SK-N-SH (cell line): ENCODE data around the gene FAM184B. TPM values are rescaled to one million over a fixed set of nuclear protein-coding genes. Genes with fewer than 3 reads are reported as not detected.

Source experiments
- CTCF ChIA-PET: fragments of 300-600, 350-600 bp; formaldehyde crosslinking; extraction: SDS; loops from one replicate; lab custom pipeline; 2021; lab: Yijun Ruan, JAX
- POLR2A ChIA-PET: fragments of 350-600 bp; sonication (Branson Sonifier 250); formaldehyde crosslinking; extraction: SDS; loops from one replicate; lab custom pipeline; 2020; ENCODE audit warnings: antibody characterized with exemption, inconsistent platforms; lab: Yijun Ruan, JAX
- DNase-seq: peaks from one replicate; pipeline ENCODE4 v3.0.0; 2012
- H2AFZ ChIP-seq: fragments of 200-600 bp; sonication (generic); 2 replicates; pipeline ENCODE4 v1.8.1; 2016; ENCODE audit warnings: antibody characterized with exemption, mild to moderate bottlenecking, low read depth
- H3F3A ChIP-seq: fragments of 200-600 bp; sonication (generic); replicated peaks from 2 replicates; pipeline ENCODE3; 2016; ENCODE audit warnings: antibody characterized with exemption, mild to moderate bottlenecking; ENCODE audit not compliant: insufficient read depth
- H3K27ac ChIP-seq, 2 experiments: fragments of 200-500 bp in 1 of 2; fragments of 200-600 bp in 1 of 2; sonication (Bioruptor generic) in 1 of 2; sonication (generic), shearing (Covaris generic) in 1 of 2; 2 replicates each; pipeline versions ENCODE4 v1.5.1 to v1.6.1; 2014 to 2016; ENCODE audit warnings: low read depth in 2 of 2, inconsistent platforms in 1 of 2, low read length in 1 of 2, mild to moderate bottlenecking in 1 of 2, mixed read lengths in 1 of 2
- H3K27me3 ChIP-seq: fragments of 200-600 bp; sonication (generic), shearing (Covaris generic); 2 replicates; pipeline ENCODE4 v1.6.1; 2016; ENCODE audit warnings: mixed run types; ENCODE audit not compliant: insufficient read depth
- H3K36me3 ChIP-seq, 2 experiments: fragments of 200-500 bp in 1 of 2; fragments of 200-600 bp in 1 of 2; sonication (Bioruptor generic) in 1 of 2; sonication (generic) in 1 of 2; replicated peaks in 1 of 2; 2 replicates each; pipeline versions ENCODE3 to v1.5.1; 2014 to 2016; ENCODE audit warnings: low read length in 1 of 2, mild to moderate bottlenecking in 1 of 2; ENCODE audit not compliant: insufficient read depth in 2 of 2, control insufficient read depth in 1 of 2
- H3K4me1 ChIP-seq, 2 experiments: fragments of 200-500 bp in 1 of 2; fragments of 200-600 bp in 1 of 2; sonication (Bioruptor generic) in 1 of 2; sonication (generic), shearing (Covaris generic) in 1 of 2; 2 replicates each; pipeline versions ENCODE4 v1.5.1 to v1.6.1; 2014 to 2016; ENCODE audit warnings: low read depth in 1 of 2, low read length in 1 of 2, mixed run types in 1 of 2; ENCODE audit not compliant: insufficient read depth in 2 of 2, control insufficient read depth in 1 of 2
- H3K4me2 ChIP-seq: fragments of 200-600 bp; sonication (generic), shearing (Covaris generic); 2 replicates; pipeline ENCODE4 v1.6.1; 2017; ENCODE audit warnings: mixed run types
- H3K4me3 ChIP-seq, 2 experiments: fragments of 200-500 bp in 1 of 2; fragments of 200-600 bp in 1 of 2; sonication (Bioruptor generic) in 1 of 2; sonication (generic), shearing (Covaris generic) in 1 of 2; 2 replicates each; pipeline versions ENCODE4 v1.5.1 to v1.8.1; 2014 to 2016; ENCODE audit warnings: low read depth in 2 of 2, inconsistent platforms in 1 of 2, low read length in 1 of 2, mild to moderate bottlenecking in 1 of 2, mixed read lengths in 1 of 2, moderate library complexity in 1 of 2
- H3K79me2 ChIP-seq: fragments of 200-600 bp; sonication (generic); 2 replicates; pipeline ENCODE4 v1.8.1; 2017; ENCODE audit warnings: mild to moderate bottlenecking; ENCODE audit not compliant: insufficient read depth
- H3K9ac ChIP-seq: fragments of 200-600 bp; sonication (generic); 2 replicates; pipeline ENCODE4 v1.6.1; 2017; ENCODE audit warnings: mixed run types
- H3K9me2 ChIP-seq: fragments of 200-600 bp; sonication (generic); 2 replicates; pipeline ENCODE4 v1.6.1; 2017; ENCODE audit warnings: mixed run types
- H3K9me3 ChIP-seq: fragments of 200-600 bp; sonication (generic); 2 replicates; pipeline ENCODE4 v1.6.1; 2017; ENCODE audit warnings: mixed run types, mild to moderate bottlenecking, moderate library complexity
- H4K20me1 ChIP-seq: fragments of 200-600 bp; sonication (generic); 2 replicates; pipeline ENCODE4 v1.6.1; 2017; ENCODE audit warnings: mild to moderate bottlenecking, mixed run types; ENCODE audit not compliant: insufficient read depth
- CHD2 ChIP-seq: fragments of 150-350 bp; IDR thresholded peaks from 2 replicates; pipeline ENCODE4 v1.6.1; 2018; ENCODE audit warnings: low read length; ENCODE audit not compliant: partially characterized antibody
- FOXJ3 ChIP-seq: sonication (generic); formaldehyde crosslinking; IDR thresholded peaks from 2 replicates; pipeline ENCODE4 v1.5.1; 2020; ENCODE audit warnings: mild to moderate bottlenecking, missing genetic modification reagents
- GATA2 ChIP-seq: sonication (generic); formaldehyde crosslinking; IDR thresholded peaks from 2 replicates; pipeline ENCODE4 v1.5.0; 2020; ENCODE audit warnings: mild to moderate bottlenecking, missing genetic modification reagents
- NFIC ChIP-seq: IDR thresholded peaks from 2 replicates; pipeline ENCODE4 v1.4.0; 2012; ENCODE audit warnings: borderline replicate concordance
- NRF1 ChIP-seq: IDR thresholded peaks from 2 replicates; pipeline ENCODE4 v1.6.1; 2012; ENCODE audit warnings: low read depth, mild to moderate bottlenecking, low read length
- POLR2AphosphoS5 ChIP-seq: IDR thresholded peaks from 2 replicates; pipeline ENCODE4 v1.6.1; 2012; ENCODE audit warnings: low read depth, low read length
- RAD21 ChIP-seq: IDR thresholded peaks from 2 replicates; pipeline ENCODE4 v1.6.1; 2012; ENCODE audit warnings: mild to moderate bottlenecking, low read length
- RFX5 ChIP-seq: IDR thresholded peaks from 2 replicates; pipeline ENCODE4 v1.6.1; 2012; ENCODE audit warnings: mild to moderate bottlenecking, improper control_type of control experiment, low read length
- RXRA ChIP-seq: IDR thresholded peaks from 2 replicates; pipeline ENCODE4 v1.4.0; 2012; ENCODE audit warnings: low read depth, mild to moderate bottlenecking, borderline replicate concordance
- SIN3A ChIP-seq: IDR thresholded peaks from 2 replicates; pipeline ENCODE4 v1.6.1; 2012; ENCODE audit warnings: low read depth, mild to moderate bottlenecking, low read length, moderate library complexity, borderline replicate concordance
- TAF1 ChIP-seq: IDR thresholded peaks from 2 replicates; pipeline ENCODE4 v1.6.1; 2012; ENCODE audit warnings: low read depth, mild to moderate bottlenecking, low read length, moderate library complexity, borderline replicate concordance
- WGBS: methylation state at CpG from one replicate; pipeline ENCODE4 v1.1.6; 2017; ENCODE audit warnings: low lambda C conversion rate; 5-methylcytosine and 5-hydroxymethylcytosine counted together
- polyA plus RNA-seq, 3 experiments: library from polyadenylated mRNA; depleted of rRNA; stranded (reverse); fragments of >200 nt; gene quantifications; 2 replicates each; pipeline ENCODE4 v1.2.3, GENCODE V29; 2012
- TF ChIP-seq, protein P1 (sequence below): IDR thresholded peaks from 2 replicates; pipeline ENCODE4 v1.4.0; 2012; ENCODE audit warnings: low read depth, borderline replicate concordance
- TF ChIP-seq, protein P2 (sequence below): fragments of 200-600 bp; sonication (generic); IDR thresholded peaks from 2 replicates; pipeline ENCODE4 v1.6.1; 2017; ENCODE audit warnings: antibody characterized with exemption, mild to moderate bottlenecking, moderate library complexity
- TF ChIP-seq, protein P3 (sequence below): IDR thresholded peaks from 2 replicates; pipeline ENCODE4 v1.6.1; 2012; ENCODE audit warnings: mild to moderate bottlenecking, low read depth, low read length, moderate library complexity
- TF ChIP-seq, protein P4 (sequence below): IDR thresholded peaks from 2 replicates; pipeline ENCODE4 v1.4.0; 2012; ENCODE audit warnings: low read depth, borderline replicate concordance

Gene FAM184B
- polyA plus RNA-seq, 1 of the 3 experiments (the other 2 are of a cell fraction), result not detected

DNA sequence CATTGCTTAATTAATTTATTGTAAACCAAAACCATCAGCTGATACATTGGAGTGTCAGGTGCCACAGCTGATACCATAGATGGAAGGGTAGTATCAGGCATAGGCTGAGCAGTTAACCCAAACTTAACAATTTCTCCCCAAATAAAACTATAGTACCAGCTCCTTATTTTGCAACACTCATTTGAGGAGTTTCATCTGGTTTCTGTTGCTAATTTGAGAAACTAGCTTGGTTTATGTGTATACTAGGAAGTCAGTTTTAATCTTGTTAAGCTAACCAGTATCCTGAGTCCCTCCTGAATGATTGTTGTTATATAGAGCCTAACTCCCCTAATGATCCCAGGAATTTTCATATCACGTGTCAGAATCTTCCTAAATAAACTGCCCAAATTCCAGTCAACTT lies 16.4 kb upstream of the FAM184B start:
- no peaks in the 10 kb centered on the region for H3K27me3 ChIP-seq
- 95% methylated on average over 1 of the region's 1 CpG for WGBS
- no peak overlapping the region for H3K9ac ChIP-seq
- H3K4me3 ChIP-seq, result no peak overlapping the region
- no peak for DNase-seq
- H2AFZ ChIP-seq, result no peak overlapping the region
- ChIA-PET POLR2A (no interaction called here), CTCF (interaction anchor here (0.8 to 2.2 kb wide), 5 partner anchors 9 to 294 kb away, joined by 3 to 11 read pairs (median 3); partner anchors contain the start of gene DCAF16)
- peaks cover 24% of the 10 kb centered on the region; the same call in 1 of the 2 replicates for H3K79me2 ChIP-seq
- no peaks in the 10 kb centered on the region for H3K9me2 ChIP-seq
- TF ChIP-seq SIN3A, result no peak
- no peak for TF ChIP-seq RFX5
- no peak for TF ChIP-seq TAF1
- no peak for TF ChIP-seq POLR2AphosphoS5
- TF ChIP-seq RXRA, result no peak
- TF ChIP-seq CHD2, result no peak
- TF ChIP-seq, protein P1, sequence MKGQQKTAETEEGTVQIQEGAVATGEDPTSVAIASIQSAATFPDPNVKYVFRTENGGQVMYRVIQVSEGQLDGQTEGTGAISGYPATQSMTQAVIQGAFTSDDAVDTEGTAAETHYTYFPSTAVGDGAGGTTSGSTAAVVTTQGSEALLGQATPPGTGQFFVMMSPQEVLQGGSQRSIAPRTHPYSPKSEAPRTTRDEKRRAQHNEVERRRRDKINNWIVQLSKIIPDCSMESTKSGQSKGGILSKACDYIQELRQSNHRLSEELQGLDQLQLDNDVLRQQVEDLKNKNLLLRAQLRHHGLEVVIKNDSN, result no peak
- no peak for TF ChIP-seq NRF1
- TF ChIP-seq, protein P2, sequence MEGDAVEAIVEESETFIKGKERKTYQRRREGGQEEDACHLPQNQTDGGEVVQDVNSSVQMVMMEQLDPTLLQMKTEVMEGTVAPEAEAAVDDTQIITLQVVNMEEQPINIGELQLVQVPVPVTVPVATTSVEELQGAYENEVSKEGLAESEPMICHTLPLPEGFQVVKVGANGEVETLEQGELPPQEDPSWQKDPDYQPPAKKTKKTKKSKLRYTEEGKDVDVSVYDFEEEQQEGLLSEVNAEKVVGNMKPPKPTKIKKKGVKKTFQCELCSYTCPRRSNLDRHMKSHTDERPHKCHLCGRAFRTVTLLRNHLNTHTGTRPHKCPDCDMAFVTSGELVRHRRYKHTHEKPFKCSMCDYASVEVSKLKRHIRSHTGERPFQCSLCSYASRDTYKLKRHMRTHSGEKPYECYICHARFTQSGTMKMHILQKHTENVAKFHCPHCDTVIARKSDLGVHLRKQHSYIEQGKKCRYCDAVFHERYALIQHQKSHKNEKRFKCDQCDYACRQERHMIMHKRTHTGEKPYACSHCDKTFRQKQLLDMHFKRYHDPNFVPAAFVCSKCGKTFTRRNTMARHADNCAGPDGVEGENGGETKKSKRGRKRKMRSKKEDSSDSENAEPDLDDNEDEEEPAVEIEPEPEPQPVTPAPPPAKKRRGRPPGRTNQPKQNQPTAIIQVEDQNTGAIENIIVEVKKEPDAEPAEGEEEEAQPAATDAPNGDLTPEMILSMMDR, result no peak
- TF ChIP-seq FOXJ3, result no peak
- no peak for TF ChIP-seq RAD21
- no peak for TF ChIP-seq NFIC
- TF ChIP-seq GATA2 (CRISPR knock-in tag), result no peak
- TF ChIP-seq, protein P3, sequence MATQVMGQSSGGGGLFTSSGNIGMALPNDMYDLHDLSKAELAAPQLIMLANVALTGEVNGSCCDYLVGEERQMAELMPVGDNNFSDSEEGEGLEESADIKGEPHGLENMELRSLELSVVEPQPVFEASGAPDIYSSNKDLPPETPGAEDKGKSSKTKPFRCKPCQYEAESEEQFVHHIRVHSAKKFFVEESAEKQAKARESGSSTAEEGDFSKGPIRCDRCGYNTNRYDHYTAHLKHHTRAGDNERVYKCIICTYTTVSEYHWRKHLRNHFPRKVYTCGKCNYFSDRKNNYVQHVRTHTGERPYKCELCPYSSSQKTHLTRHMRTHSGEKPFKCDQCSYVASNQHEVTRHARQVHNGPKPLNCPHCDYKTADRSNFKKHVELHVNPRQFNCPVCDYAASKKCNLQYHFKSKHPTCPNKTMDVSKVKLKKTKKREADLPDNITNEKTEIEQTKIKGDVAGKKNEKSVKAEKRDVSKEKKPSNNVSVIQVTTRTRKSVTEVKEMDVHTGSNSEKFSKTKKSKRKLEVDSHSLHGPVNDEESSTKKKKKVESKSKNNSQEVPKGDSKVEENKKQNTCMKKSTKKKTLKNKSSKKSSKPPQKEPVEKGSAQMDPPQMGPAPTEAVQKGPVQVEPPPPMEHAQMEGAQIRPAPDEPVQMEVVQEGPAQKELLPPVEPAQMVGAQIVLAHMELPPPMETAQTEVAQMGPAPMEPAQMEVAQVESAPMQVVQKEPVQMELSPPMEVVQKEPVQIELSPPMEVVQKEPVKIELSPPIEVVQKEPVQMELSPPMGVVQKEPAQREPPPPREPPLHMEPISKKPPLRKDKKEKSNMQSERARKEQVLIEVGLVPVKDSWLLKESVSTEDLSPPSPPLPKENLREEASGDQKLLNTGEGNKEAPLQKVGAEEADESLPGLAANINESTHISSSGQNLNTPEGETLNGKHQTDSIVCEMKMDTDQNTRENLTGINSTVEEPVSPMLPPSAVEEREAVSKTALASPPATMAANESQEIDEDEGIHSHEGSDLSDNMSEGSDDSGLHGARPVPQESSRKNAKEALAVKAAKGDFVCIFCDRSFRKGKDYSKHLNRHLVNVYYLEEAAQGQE, result no peak
- TF ChIP-seq, protein P4, sequence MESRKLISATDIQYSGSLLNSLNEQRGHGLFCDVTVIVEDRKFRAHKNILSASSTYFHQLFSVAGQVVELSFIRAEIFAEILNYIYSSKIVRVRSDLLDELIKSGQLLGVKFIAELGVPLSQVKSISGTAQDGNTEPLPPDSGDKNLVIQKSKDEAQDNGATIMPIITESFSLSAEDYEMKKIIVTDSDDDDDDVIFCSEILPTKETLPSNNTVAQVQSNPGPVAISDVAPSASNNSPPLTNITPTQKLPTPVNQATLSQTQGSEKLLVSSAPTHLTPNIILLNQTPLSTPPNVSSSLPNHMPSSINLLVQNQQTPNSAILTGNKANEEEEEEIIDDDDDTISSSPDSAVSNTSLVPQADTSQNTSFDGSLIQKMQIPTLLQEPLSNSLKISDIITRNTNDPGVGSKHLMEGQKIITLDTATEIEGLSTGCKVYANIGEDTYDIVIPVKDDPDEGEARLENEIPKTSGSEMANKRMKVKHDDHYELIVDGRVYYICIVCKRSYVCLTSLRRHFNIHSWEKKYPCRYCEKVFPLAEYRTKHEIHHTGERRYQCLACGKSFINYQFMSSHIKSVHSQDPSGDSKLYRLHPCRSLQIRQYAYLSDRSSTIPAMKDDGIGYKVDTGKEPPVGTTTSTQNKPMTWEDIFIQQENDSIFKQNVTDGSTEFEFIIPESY, result no peak
- no peak overlapping the region for H3K27ac ChIP-seq
- H4K20me1 ChIP-seq, result no peaks in the 10 kb centered on the region
- no peaks in the 10 kb centered on the region for H3K4me1 ChIP-seq
- H3K9me3 ChIP-seq, result no peaks in the 10 kb centered on the region
- no peaks in the 10 kb centered on the region for H3F3A ChIP-seq
- no peak overlapping the region for H3K4me2 ChIP-seq
- H3K36me3 ChIP-seq, result peaks cover 29 to 57% of the 10 kb centered on the region in 2 experiments
